ENCODE measurements around the gene CNR1. TPM values are rescaled to one million over a fixed set of nuclear protein-coding genes. Genes with fewer than 3 reads are reported as not detected.
A peak's percentile ranks its signal among the peaks of the same experiment; 100 is the strongest.

Gene CNR1
- total RNA-seq, 1 donor from 2014 or later = 0.26 TPM

DNA sequence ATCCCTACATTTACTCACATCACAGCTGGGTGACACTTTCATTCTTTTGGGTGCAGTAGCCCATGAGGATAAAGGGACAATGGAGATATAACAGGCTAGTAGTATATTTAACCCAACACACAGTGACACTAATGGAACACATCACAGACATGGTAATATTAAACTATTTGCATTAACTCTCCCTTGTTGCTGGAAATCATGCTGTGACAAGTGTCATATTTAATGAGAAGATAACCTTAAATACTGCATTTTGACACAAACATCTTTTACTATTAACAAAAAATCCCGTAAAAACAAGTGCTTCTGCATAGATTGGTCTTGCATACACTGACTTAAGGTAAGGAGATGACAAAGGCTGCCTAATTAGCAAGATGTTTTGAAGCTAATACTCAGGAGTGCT lies 45.5 kb downstream of the CNR1 start:
- no peaks in the 10 kb centered on the region for H3K9me3 Mint-ChIP-seq
- H3K4me3 Mint-ChIP-seq = no peak overlapping the region
- H3K4me1 Mint-ChIP-seq = peaks cover 2% of the 10 kb centered on the region
- no peak overlapping the region for H3K9ac ChIP-seq
- no peaks in the 10 kb centered on the region for H3K36me3 ChIP-seq
- no peaks in the 10 kb centered on the region for H3K4me1 ChIP-seq
- H3F3A ChIP-seq (ENCODE audit: low read depth) = no peaks in the 10 kb centered on the region
- no peak overlapping the region for H2AFZ ChIP-seq (replicated peaks)
- no peaks in the 10 kb centered on the region for H3K79me2 ChIP-seq (ENCODE audit: low read depth)
- no peaks in the 10 kb centered on the region for H3K9me3 ChIP-seq (ENCODE audit: low read depth)
- peaks cover 4% of the 10 kb centered on the region for H4K20me1 ChIP-seq (ENCODE audit: low read depth)
- H3K27me3 ChIP-seq = no peaks in the 10 kb centered on the region
- H3K36me3 Mint-ChIP-seq = no peaks in the 10 kb centered on the region
- no peak overlapping the region for H3K4me3 ChIP-seq
- no peak for DNase-seq (ENCODE audit: low spot score)
- no peak overlapping the region for H3K4me2 ChIP-seq
- no peak overlapping the region for H3K27ac Mint-ChIP-seq
- no peak overlapping the region for H3K27ac ChIP-seq
- TF ChIP-seq CTCF (IDR thresholded peaks at IDR 0.05) (no peak), EZH2 (IDR thresholded peaks at IDR 0.05) (no peak), EZH2phosphoT487 (IDR thresholded peaks at IDR 0.05) (no peak)
- H3K27me3 Mint-ChIP-seq (ENCODE audit: insufficient read depth, low read depth) = peaks cover 4% of the 10 kb centered on the region

DNA sequence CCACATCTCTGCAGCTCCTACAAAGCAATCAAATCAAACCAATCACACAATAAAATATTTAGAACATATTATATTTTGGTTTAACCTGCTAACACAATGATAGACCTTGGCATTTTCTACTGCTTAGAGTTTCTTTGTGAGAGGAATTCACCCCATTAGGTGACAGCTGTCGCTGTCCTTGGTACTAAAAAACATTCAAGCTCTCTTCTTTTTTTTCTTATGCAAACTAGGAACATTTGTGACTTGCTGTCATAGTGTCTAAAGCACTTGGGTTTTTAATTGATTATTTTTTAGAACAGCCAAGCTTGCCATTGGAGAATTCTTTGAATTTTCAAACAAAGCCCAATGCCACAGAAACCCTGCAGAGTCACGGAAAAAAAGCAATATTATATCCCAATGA lies 46.4 kb downstream of the CNR1 start:
- H3K27ac ChIP-seq = no peak overlapping the region
- peaks cover 2% of the 10 kb centered on the region for H3K4me1 Mint-ChIP-seq
- no peaks in the 10 kb centered on the region for H3K36me3 Mint-ChIP-seq
- H3K27me3 ChIP-seq = no peaks in the 10 kb centered on the region
- no peak overlapping the region for H3K4me3 ChIP-seq
- H3K4me1 ChIP-seq = peaks cover 7% of the 10 kb centered on the region
- H3K36me3 ChIP-seq = no peaks in the 10 kb centered on the region
- DNase-seq (ENCODE audit: low spot score) = peak; percentile 80
- H3K4me2 ChIP-seq = no peak overlapping the region
- H3K9me3 ChIP-seq (ENCODE audit: low read depth) = no peaks in the 10 kb centered on the region
- H3K79me2 ChIP-seq (ENCODE audit: low read depth) = no peaks in the 10 kb centered on the region
- H3K9me3 Mint-ChIP-seq = no peaks in the 10 kb centered on the region
- no peak overlapping the region for H3K4me3 Mint-ChIP-seq
- no peak overlapping the region for H3K9ac ChIP-seq
- TF ChIP-seq CTCF (IDR thresholded peaks at IDR 0.05) (no peak), EZH2phosphoT487 (IDR thresholded peaks at IDR 0.05) (no peak), EZH2 (IDR thresholded peaks at IDR 0.05) (no peak)
- no peak overlapping the region for H3K27ac Mint-ChIP-seq
- H2AFZ ChIP-seq (replicated peaks) = no peak overlapping the region
- no peaks in the 10 kb centered on the region for H3F3A ChIP-seq (ENCODE audit: low read depth)
- peaks cover 4% of the 10 kb centered on the region for H4K20me1 ChIP-seq (ENCODE audit: low read depth)
- H3K27me3 Mint-ChIP-seq (ENCODE audit: insufficient read depth, low read depth) = peaks cover 4% of the 10 kb centered on the region

GRCh38 chr6:88116276-88116675 lies 49.9 kb downstream of the CNR1 start:
- no peak overlapping the region for H2AFZ ChIP-seq (replicated peaks)
- peaks cover 4% of the 10 kb centered on the region for H4K20me1 ChIP-seq (ENCODE audit: low read depth)
- TF ChIP-seq EZH2 (IDR thresholded peaks at IDR 0.05) (no peak), EZH2phosphoT487 (IDR thresholded peaks at IDR 0.05) (no peak), CTCF (IDR thresholded peaks at IDR 0.05) (no peak)
- no peak overlapping the region for H3K4me3 ChIP-seq
- H3F3A ChIP-seq (ENCODE audit: low read depth) = no peaks in the 10 kb centered on the region
- H3K4me1 ChIP-seq = peaks cover 7% of the 10 kb centered on the region
- H3K27ac ChIP-seq = no peak overlapping the region
- Mint-ChIP-seq H3K27ac (no peak overlapping the region), H3K27me3 (ENCODE audit: insufficient read depth, low read depth) (peaks cover 2% of the 10 kb centered on the region), H3K9me3 (no peaks in the 10 kb centered on the region), H3K36me3 (no peaks in the 10 kb centered on the region), H3K4me3 (no peak overlapping the region), H3K4me1 (peaks cover 2% of the 10 kb centered on the region)
- DNase-seq (ENCODE audit: low spot score) = no peak
- H3K9me3 ChIP-seq (ENCODE audit: low read depth) = no peaks in the 10 kb centered on the region
- H3K27me3 ChIP-seq = no peaks in the 10 kb centered on the region
- H3K36me3 ChIP-seq = no peaks in the 10 kb centered on the region
- no peaks in the 10 kb centered on the region for H3K79me2 ChIP-seq (ENCODE audit: low read depth)
- H3K9ac ChIP-seq = no peak overlapping the region
- no peak overlapping the region for H3K4me2 ChIP-seq
